ENCODE measurements around the gene SIN3A. TPM values are rescaled to one million over a fixed set of nuclear protein-coding genes. Genes with fewer than 3 reads are reported as not detected.
"Not testable (repeated sequence)": the region's sequence is repeated elsewhere in the genome, so short reads cannot be mapped to it uniquely, and the experiment has no call there.

SIN3A gene
- total and polyA plus RNA-seq, 9 of the 15 experiments (the other 6 are each of a cell fraction or from before 2014, with no cell fraction given) = 11.1 to 70.3 (median 25.3) TPM

DNA sequence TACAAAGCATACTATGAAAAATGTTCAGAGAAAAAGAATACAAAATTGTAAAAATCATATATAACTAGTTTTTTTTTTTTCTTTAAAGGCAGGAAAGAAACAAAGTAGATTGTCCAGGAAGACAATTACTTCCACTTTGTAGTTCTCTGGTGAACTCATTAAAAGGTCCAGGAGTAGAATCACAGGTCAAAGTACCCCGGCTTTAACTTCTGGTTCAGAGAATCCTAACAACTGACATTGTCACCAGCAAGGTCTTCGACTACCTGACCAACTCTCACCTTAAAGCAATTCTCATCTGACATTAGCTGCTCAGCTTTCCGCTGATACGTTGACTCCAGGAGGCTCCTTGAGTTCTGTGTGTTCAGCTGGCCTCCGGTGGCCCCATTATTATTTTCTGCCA, 67.5 kb downstream of the SIN3A start:
- H2AFZ ChIP-seq (ENCODE audit: low read depth, low read length); H3K27me3 ChIP-seq (ENCODE audit: control insufficient read depth in 2 of 2, insufficient read depth in 2 of 2, low read length in 2 of 2); ATAC-seq; DNase-seq (ENCODE audit: extremely low read depth in 1 of 4, low spot score in 3 of 4); CTCF ChIA-PET (ENCODE audit: low intra/inter-chr PET ratio); H3K9me1 ChIP-seq (ENCODE audit: control insufficient read depth, insufficient read depth, low read length); POLR2A ChIA-PET; H3K9ac ChIP-seq (ENCODE audit: insufficient read depth in 1 of 2, low read depth in 2 of 2, low read length in 2 of 2); H3K4me2 ChIP-seq (ENCODE audit: insufficient read depth, low read length); H3K27ac ChIP-seq (ENCODE audit: extremely low read depth, low read depth, low read length); H3K79me2 ChIP-seq (ENCODE audit: control insufficient read depth, insufficient read depth, low read length); H4K20me1 ChIP-seq (replicated peaks; ENCODE audit: control insufficient read depth, insufficient read depth, low read length); in situ Hi-C loops (cut with MboI); FAIRE-seq; intact Hi-C loops (cut with micrococcal nuclease); BruUV-seq (replicated peaks); H3K4me3 ChIP-seq; H3K9me3 ChIP-seq (replicated peaks; ENCODE audit: control insufficient read depth, insufficient read depth, low read depth, low read length); H3K4me1 ChIP-seq (replicated peaks in 1 of 2; ENCODE audit: control insufficient read depth in 2 of 2, insufficient read depth in 2 of 2, low read length in 2 of 2): not testable (repeated sequence)
- H3K36me3 ChIP-seq (ENCODE audit: control insufficient read depth, insufficient read depth, low read length) = peaks cover 96% of the 10 kb centered on the region
- 95% methylated on average over 5 of the region's 5 CpGs for WGBS (ENCODE audit: insufficient coverage, low coverage, missing lambda C conversion rate)

DNA sequence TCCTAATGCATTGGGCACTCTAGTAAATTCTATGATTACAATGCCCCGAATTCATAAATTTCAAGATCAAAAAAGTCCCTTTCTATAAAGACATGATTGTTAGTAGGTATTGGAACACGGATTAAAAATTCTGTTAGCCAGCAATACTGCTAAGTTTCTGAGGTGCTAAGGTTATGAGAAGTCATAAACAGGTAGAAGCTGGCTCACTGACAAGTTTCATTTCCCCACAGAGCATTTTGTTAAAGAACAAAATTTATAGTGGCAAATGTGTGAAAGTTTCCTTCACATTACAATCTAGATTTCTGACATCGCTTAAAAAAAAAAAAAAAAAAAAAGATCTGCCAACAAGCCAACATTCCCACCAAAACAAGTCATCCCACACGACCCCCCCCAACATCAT, 70.7 kb downstream of the SIN3A start:
- no peaks in the 10 kb centered on the region for H3K9me1 ChIP-seq (ENCODE audit: control insufficient read depth, insufficient read depth, low read length)
- no peak for FAIRE-seq
- no TSS peak for BruUV-seq (replicated peaks)
- no peak overlapping the region for H3K4me2 ChIP-seq (ENCODE audit: insufficient read depth, low read length)
- H3K9me3 ChIP-seq (replicated peaks; ENCODE audit: control insufficient read depth, insufficient read depth, low read depth, low read length) = no peaks in the 10 kb centered on the region
- no peak overlapping the region for H2AFZ ChIP-seq (ENCODE audit: low read depth, low read length)
- DNase-seq (ENCODE audit: extremely low read depth in 1 of 4, low spot score in 3 of 4) = no peak
- H3K9ac ChIP-seq (ENCODE audit: insufficient read depth in 1 of 2, low read depth in 2 of 2, low read length in 2 of 2) = no peak overlapping the region
- no peak overlapping the region for H3K27ac ChIP-seq (ENCODE audit: extremely low read depth, low read depth, low read length)
- ChIA-PET CTCF (ENCODE audit: low intra/inter-chr PET ratio) (no interaction called here), POLR2A (interaction anchor here (1.0 to 1.7 kb wide), 5 partner anchors 10 to 71 kb away, joined by 3 to 5 read pairs (median 3); partner anchors contain the start of gene SIN3A)
- peaks cover 92% of the 10 kb centered on the region for H3K36me3 ChIP-seq (ENCODE audit: control insufficient read depth, insufficient read depth, low read length)
- no peak for ATAC-seq
- H3K79me2 ChIP-seq (ENCODE audit: control insufficient read depth, insufficient read depth, low read length) = no peaks in the 10 kb centered on the region
- in situ Hi-C loops (cut with MboI) = no loop called here
- TF ChIP-seq, protein P1, sequence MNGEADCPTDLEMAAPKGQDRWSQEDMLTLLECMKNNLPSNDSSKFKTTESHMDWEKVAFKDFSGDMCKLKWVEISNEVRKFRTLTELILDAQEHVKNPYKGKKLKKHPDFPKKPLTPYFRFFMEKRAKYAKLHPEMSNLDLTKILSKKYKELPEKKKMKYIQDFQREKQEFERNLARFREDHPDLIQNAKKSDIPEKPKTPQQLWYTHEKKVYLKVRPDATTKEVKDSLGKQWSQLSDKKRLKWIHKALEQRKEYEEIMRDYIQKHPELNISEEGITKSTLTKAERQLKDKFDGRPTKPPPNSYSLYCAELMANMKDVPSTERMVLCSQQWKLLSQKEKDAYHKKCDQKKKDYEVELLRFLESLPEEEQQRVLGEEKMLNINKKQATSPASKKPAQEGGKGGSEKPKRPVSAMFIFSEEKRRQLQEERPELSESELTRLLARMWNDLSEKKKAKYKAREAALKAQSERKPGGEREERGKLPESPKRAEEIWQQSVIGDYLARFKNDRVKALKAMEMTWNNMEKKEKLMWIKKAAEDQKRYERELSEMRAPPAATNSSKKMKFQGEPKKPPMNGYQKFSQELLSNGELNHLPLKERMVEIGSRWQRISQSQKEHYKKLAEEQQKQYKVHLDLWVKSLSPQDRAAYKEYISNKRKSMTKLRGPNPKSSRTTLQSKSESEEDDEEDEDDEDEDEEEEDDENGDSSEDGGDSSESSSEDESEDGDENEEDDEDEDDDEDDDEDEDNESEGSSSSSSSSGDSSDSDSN (IDR thresholded peaks at IDR 0.05; ENCODE audit: borderline replicate concordance in 1 of 2, low read depth in 2 of 2, low read length in 2 of 2) = no peak
- WGBS (ENCODE audit: insufficient coverage, low coverage, missing lambda C conversion rate) = 72% methylated on average over 4 of the region's 4 CpGs
- intact Hi-C loops (cut with micrococcal nuclease) = no loop called here
- no peaks in the 10 kb centered on the region for H4K20me1 ChIP-seq (replicated peaks; ENCODE audit: control insufficient read depth, insufficient read depth, low read length)
- no peaks in the 10 kb centered on the region for H3K27me3 ChIP-seq (ENCODE audit: control insufficient read depth in 2 of 2, insufficient read depth in 2 of 2, low read length in 2 of 2)
- H3K4me1 ChIP-seq (replicated peaks in 1 of 2; ENCODE audit: control insufficient read depth in 2 of 2, insufficient read depth in 2 of 2, low read length in 2 of 2) = no peaks in the 10 kb centered on the region
- H3K4me3 ChIP-seq = no peak overlapping the region

Measured in K562 (cell line).